GM23248 (cell line): ENCODE measurements around the gene MPHOSPH9. TPM values are rescaled to one million over a fixed set of nuclear protein-coding genes. Genes with fewer than 3 reads are reported as not detected.
A peak's percentile ranks its signal among the peaks of the same experiment; 100 is the strongest.

Experiments
- DNase-seq: peaks from one replicate; pipeline ENCODE4 v3.0.0-alpha.2; 2015
- H2AFZ ChIP-seq: fragments of 200-600 bp; sonication (generic); 2 replicates; pipeline ENCODE4 v1.6.1; 2016; ENCODE audit warnings: antibody characterized with exemption
- H3F3A ChIP-seq: fragments of 200-600 bp; sonication (generic); 2 replicates; pipeline ENCODE4 v1.6.1; 2016; ENCODE audit warnings: mild to moderate bottlenecking, antibody characterized with exemption, mixed run types; ENCODE audit not compliant: insufficient read depth
- H3K27ac ChIP-seq: fragments of 200-600 bp; sonication (generic); 2 replicates; pipeline ENCODE4 v1.5.1; 2016; ENCODE audit warnings: mild to moderate bottlenecking
- H3K27me3 ChIP-seq: fragments of 200-600 bp; sonication (generic); replicated peaks from 2 replicates; pipeline ENCODE4 v1.6.1; 2016; ENCODE audit warnings: mild to moderate bottlenecking; ENCODE audit not compliant: insufficient read depth
- H3K36me3 ChIP-seq: fragments of 200-600 bp; sonication (generic); 2 replicates; pipeline ENCODE4 v1.6.1; 2016; ENCODE audit warnings: low read depth, mild to moderate bottlenecking
- H3K4me1 ChIP-seq: fragments of 200-600 bp; sonication (generic); 2 replicates; pipeline ENCODE4 v1.6.1; 2016; ENCODE audit warnings: mild to moderate bottlenecking; ENCODE audit not compliant: insufficient read depth
- H3K4me2 ChIP-seq: fragments of 200-600 bp; sonication (generic); one replicate; pipeline ENCODE4 v1.6.1; 2016; ENCODE audit warnings: mild to moderate bottlenecking; ENCODE audit not compliant: unreplicated experiment
- H3K4me3 ChIP-seq: fragments of 200-600 bp; sonication (generic); 2 replicates; pipeline ENCODE4 v1.5.1; 2016; ENCODE audit warnings: mild to moderate bottlenecking
- H3K79me2 ChIP-seq: fragments of 200-600 bp; sonication (generic); 2 replicates; pipeline ENCODE4 v1.6.1; 2016; ENCODE audit warnings: mild to moderate bottlenecking; ENCODE audit not compliant: insufficient read depth
- H3K9ac ChIP-seq: fragments of 200-600 bp; sonication (generic); 2 replicates; pipeline ENCODE4 v1.6.1; 2016; ENCODE audit warnings: mild to moderate bottlenecking
- H3K9me2 ChIP-seq: fragments of 200-600 bp; sonication (generic); 2 replicates; pipeline ENCODE4 v1.6.1; 2016; ENCODE audit warnings: mixed run types, mild to moderate bottlenecking, moderate library complexity; ENCODE audit not compliant: insufficient read depth
- H3K9me3 ChIP-seq: fragments of 200-600 bp; sonication (generic); one replicate; pipeline ENCODE4 v1.6.1; 2017; ENCODE audit warnings: low read depth
- H4K20me1 ChIP-seq: fragments of 200-600 bp; sonication (generic); 2 replicates; pipeline ENCODE4 v1.6.0; 2016; ENCODE audit not compliant: insufficient read depth
- EZH2 ChIP-seq: fragments of 200-600 bp; sonication (generic); IDR thresholded peaks from 2 replicates; pipeline ENCODE4 v1.6.1; 2018; ENCODE audit warnings: antibody characterized with exemption, mild to moderate bottlenecking; ENCODE audit not compliant: insufficient read depth, poor library complexity, severe bottlenecking
- EZH2phosphoT487 ChIP-seq: fragments of 200-600 bp; sonication (generic); IDR thresholded peaks from 2 replicates; pipeline ENCODE4 v1.6.1; 2018; ENCODE audit warnings: antibody characterized with exemption, moderate library complexity, mild to moderate bottlenecking, low read depth; ENCODE audit not compliant: insufficient read depth
- WGBS, 2 experiments: methylation state at CpG; one replicate each; pipeline ENCODE4 v1.1.6; 2015 to 2017; ENCODE audit warnings: low lambda C conversion rate in 2 of 2, low coverage in 1 of 2; ENCODE audit errors: missing lambda C conversion rate in 2 of 2; 5-methylcytosine and 5-hydroxymethylcytosine counted together
- in situ Hi-C: fragments of 300-500 bp; cut with MboI; formaldehyde crosslinking; loops from 2 replicates; pipeline ENCODE4 v1.15.0; 2020
- polyA plus RNA-seq: library from polyadenylated mRNA; unstranded; fragments of >200 nt; fragmentation: Nextera tagmentation; extraction: Ambion mirVana; gene quantifications from 2 replicates; pipeline ENCODE4 v1.2.1, GENCODE V29; 2016
- total RNA-seq: library from RNA; depleted of rRNA; stranded (reverse); fragments of >200 nt; shearing (Covaris generic); gene quantifications from 2 replicates; pipeline ENCODE4 v1.2.3, GENCODE V29; 2014

Gene MPHOSPH9
- total and polyA plus RNA-seq, 2 experiments from 2014 or later: 18.0 to 51.6 TPM

DNA sequence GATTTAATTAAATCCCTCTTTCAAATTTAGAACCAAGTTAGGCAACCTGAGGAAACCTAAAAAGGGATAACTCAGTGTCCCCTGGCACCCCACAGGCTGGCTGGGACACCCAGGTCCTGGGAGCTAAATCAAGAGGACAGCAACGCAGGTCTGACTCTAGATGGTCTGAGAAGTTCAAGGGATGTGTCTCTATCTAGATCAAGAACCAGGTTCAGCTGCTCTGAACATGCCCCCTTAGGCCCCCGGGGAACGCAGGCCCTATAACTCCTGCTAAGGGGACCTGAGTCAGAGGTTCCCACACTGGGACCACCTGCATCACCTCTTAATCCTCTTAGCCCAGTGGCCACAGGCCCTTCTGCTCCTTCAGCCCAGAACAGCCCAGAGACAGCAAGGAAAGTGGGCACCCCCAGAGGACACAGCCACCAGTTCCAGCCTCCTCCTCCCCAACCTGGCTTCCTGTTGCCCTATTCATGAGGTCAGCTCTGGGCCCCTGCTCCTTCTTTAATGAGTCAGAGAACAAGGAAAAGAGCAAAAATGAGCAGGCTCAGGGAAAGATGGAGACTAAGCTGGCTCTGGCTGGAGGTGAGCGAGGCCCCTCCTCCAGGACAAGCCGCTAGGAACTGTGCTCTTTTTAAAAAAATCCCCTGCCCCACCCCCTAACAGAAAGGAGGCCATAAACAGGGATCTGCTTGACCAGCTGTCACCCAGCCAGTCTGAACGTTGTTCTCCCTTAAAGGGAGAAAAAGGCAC is 92.8 kb downstream of the MPHOSPH9 start:
- H3K9ac ChIP-seq: no peak overlapping the region

DNA sequence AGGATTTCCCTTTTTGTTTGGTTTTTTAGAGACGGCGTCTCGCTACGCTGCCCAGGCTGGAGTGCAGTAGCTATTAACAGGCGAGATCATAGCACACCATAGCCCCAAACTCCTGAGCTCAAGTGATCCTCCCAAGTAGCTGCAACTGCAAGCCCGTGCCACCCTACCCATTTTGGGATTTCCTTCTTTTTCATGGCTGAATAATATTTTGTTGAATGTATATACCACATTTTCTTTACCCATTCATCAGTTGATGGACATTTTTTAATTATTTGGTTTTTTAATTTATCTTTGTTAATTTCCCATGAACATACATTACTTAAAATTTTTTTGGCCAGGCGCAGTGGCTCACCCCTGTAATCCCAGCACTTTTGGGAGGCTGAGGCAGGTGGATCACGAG is 97.3 kb downstream of the MPHOSPH9 start:
- Histone ChIP-seq H3F3A (no peaks in the 10 kb centered on the region), H2AFZ (no peak overlapping the region), H3K4me3 (no peak overlapping the region), H3K4me1 (peaks cover 17% of the 10 kb centered on the region), H3K9ac (no peak overlapping the region), H3K27me3 (no peaks in the 10 kb centered on the region), H3K36me3 (peaks cover 5% of the 10 kb centered on the region; the same call in 1 of the 2 replicates), H3K27ac (no peak overlapping the region), H3K79me2 (peaks cover 8% of the 10 kb centered on the region), H4K20me1 (no peaks in the 10 kb centered on the region), H3K4me2 (no peak overlapping the region), H3K9me2 (no peaks in the 10 kb centered on the region), H3K9me3 (no peaks in the 10 kb centered on the region)
- in situ Hi-C loops: no loop called here
- no peak for DNase-seq
- no peak for TF ChIP-seq EZH2
- TF ChIP-seq EZH2phosphoT487: no peak
- WGBS, 2 experiments: 74 to 95% methylated on average over 6 to 8 of the region's 8 CpGs

More for the DNA sequence above, 92.8 kb downstream of the MPHOSPH9 start:
- H3K9me3 ChIP-seq: no peaks in the 10 kb centered on the region
- peak overlapping the region; percentile 1; the same call in 1 of the 2 replicates for H2AFZ ChIP-seq
- H3K4me1 ChIP-seq: peaks cover 36% of the 10 kb centered on the region
- H3K4me2 ChIP-seq: peak overlapping the region; percentile 54
- no peaks in the 10 kb centered on the region for H3K9me2 ChIP-seq
- DNase-seq: peak; percentile 79
- H4K20me1 ChIP-seq: no peaks in the 10 kb centered on the region
- no peak overlapping the region for H3K27ac ChIP-seq
- H3K79me2 ChIP-seq: peaks cover 14% of the 10 kb centered on the region; the same call in 1 of the 2 replicates
- peaks cover 19% of the 10 kb centered on the region for H3F3A ChIP-seq
- no peak for TF ChIP-seq EZH2phosphoT487
- TF ChIP-seq EZH2: no peak
- H3K27me3 ChIP-seq: no peaks in the 10 kb centered on the region
- no peak overlapping the region for H3K4me3 ChIP-seq
- in situ Hi-C loops: loop anchor here (10.0 kb wide), 1 partner anchor 95 kb away; no protein-coding TSS in a partner anchor
- WGBS, 2 experiments: 65 to 67% methylated on average over 6 of the region's 6 CpGs
- peaks cover 5% of the 10 kb centered on the region; the same call in 1 of the 2 replicates for H3K36me3 ChIP-seq

- H3K4me2 ChIP-seq: no peak overlapping the region
- H3K9me3 ChIP-seq: no peaks in the 10 kb centered on the region
- H3K79me2 ChIP-seq: peaks cover 6% of the 10 kb centered on the region
- no peak overlapping the region for H3K27ac ChIP-seq
- H3K9me2 ChIP-seq: no peaks in the 10 kb centered on the region
- TF ChIP-seq EZH2phosphoT487: no peak
- no peak for TF ChIP-seq EZH2
- H3K9ac ChIP-seq: no peak overlapping the region
- H2AFZ ChIP-seq: no peak overlapping the region
- peaks cover 9% of the 10 kb centered on the region for H3K4me1 ChIP-seq
- H3F3A ChIP-seq: no peaks in the 10 kb centered on the region
- WGBS, 2 experiments: 95 to 96% methylated on average over 6 of the region's 6 CpGs
- peaks cover 5% of the 10 kb centered on the region; the same call in 1 of the 2 replicates for H3K36me3 ChIP-seq
- H3K4me3 ChIP-seq: no peak overlapping the region
- DNase-seq: no peak
- no peaks in the 10 kb centered on the region for H4K20me1 ChIP-seq
- in situ Hi-C loops: no loop called here
- H3K27me3 ChIP-seq: no peaks in the 10 kb centered on the region
Measured at GRCh38 chr12:123134826-123135225, 98.1 kb downstream of the MPHOSPH9 start.

DNA sequence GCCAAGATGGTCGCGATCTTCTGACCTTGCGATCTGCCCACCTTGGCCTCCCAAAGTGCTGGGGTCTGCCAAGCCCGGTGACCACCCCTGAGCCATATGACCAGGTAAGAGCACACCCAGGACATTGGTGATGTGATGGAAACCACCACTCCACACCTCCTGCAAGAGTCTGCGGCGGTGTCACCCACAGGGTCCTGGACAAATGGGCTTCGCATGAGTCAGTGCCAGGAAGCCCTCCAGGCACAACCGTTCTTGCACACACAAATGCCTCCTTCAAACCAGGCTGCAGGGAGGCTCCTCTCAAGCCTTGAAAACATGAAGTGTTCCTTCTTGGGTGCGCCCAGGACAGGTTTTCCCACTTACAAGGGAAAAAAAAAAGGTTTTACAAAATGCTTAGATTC is 98.7 kb downstream of the MPHOSPH9 start:
- in situ Hi-C loops: no loop called here

More for the DNA sequence above, 98.7 kb downstream of the MPHOSPH9 start:
- no peak overlapping the region for H3K27ac ChIP-seq
- peaks cover 6% of the 10 kb centered on the region; the same call in 1 of the 2 replicates for H3K79me2 ChIP-seq
- no peaks in the 10 kb centered on the region for H4K20me1 ChIP-seq
- peaks cover 5% of the 10 kb centered on the region; the same call in 1 of the 2 replicates for H3K36me3 ChIP-seq
- no peak for TF ChIP-seq EZH2phosphoT487
- no peak for TF ChIP-seq EZH2
- peaks cover 5% of the 10 kb centered on the region; the same call in 1 of the 2 replicates for H3K4me1 ChIP-seq
- no peak overlapping the region for H3K4me3 ChIP-seq
- no peak overlapping the region for H3K9ac ChIP-seq
- WGBS, 2 experiments: 95 to 96% methylated on average over 9 of the region's 9 CpGs
- no peaks in the 10 kb centered on the region for H3F3A ChIP-seq
- DNase-seq: no peak
- no peaks in the 10 kb centered on the region for H3K9me3 ChIP-seq
- no peaks in the 10 kb centered on the region for H3K27me3 ChIP-seq
- no peak overlapping the region for H3K4me2 ChIP-seq
- H3K9me2 ChIP-seq: no peaks in the 10 kb centered on the region
- no peak overlapping the region for H2AFZ ChIP-seq
